SK-N-SH (cell line): ENCODE measurements around the gene OR51D1. TPM values are rescaled to one million over a fixed set of nuclear protein-coding genes. Genes with fewer than 3 reads are reported as not detected.

ENCODE experiments used
- CTCF ChIA-PET: fragments of 300-600, 350-600 bp; formaldehyde crosslinking; extraction: SDS; loops from one replicate; lab custom pipeline; 2021; lab: Yijun Ruan, JAX
- POLR2A ChIA-PET: fragments of 350-600 bp; sonication (Branson Sonifier 250); formaldehyde crosslinking; extraction: SDS; loops from one replicate; lab custom pipeline; 2020; ENCODE audit warnings: antibody characterized with exemption, inconsistent platforms; lab: Yijun Ruan, JAX
- DNase-seq: peaks from one replicate; pipeline ENCODE4 v3.0.0; 2012
- H2AFZ ChIP-seq: fragments of 200-600 bp; sonication (generic); 2 replicates; pipeline ENCODE4 v1.8.1; 2016; ENCODE audit warnings: antibody characterized with exemption, mild to moderate bottlenecking, low read depth
- H3F3A ChIP-seq: fragments of 200-600 bp; sonication (generic); replicated peaks from 2 replicates; pipeline ENCODE3; 2016; ENCODE audit warnings: antibody characterized with exemption, mild to moderate bottlenecking; ENCODE audit not compliant: insufficient read depth
- H3K27ac ChIP-seq, 2 experiments: fragments of 200-500 bp in 1 of 2; fragments of 200-600 bp in 1 of 2; sonication (Bioruptor generic) in 1 of 2; sonication (generic), shearing (Covaris generic) in 1 of 2; 2 replicates each; pipeline versions ENCODE4 v1.5.1 to v1.6.1; 2014 to 2016; ENCODE audit warnings: low read depth in 2 of 2, inconsistent platforms in 1 of 2, low read length in 1 of 2, mild to moderate bottlenecking in 1 of 2, mixed read lengths in 1 of 2
- H3K27me3 ChIP-seq: fragments of 200-600 bp; sonication (generic), shearing (Covaris generic); 2 replicates; pipeline ENCODE4 v1.6.1; 2016; ENCODE audit warnings: mixed run types; ENCODE audit not compliant: insufficient read depth
- H3K36me3 ChIP-seq, 2 experiments: fragments of 200-500 bp in 1 of 2; fragments of 200-600 bp in 1 of 2; sonication (Bioruptor generic) in 1 of 2; sonication (generic) in 1 of 2; replicated peaks in 1 of 2; 2 replicates each; pipeline versions ENCODE3 to v1.5.1; 2014 to 2016; ENCODE audit warnings: low read length in 1 of 2, mild to moderate bottlenecking in 1 of 2; ENCODE audit not compliant: insufficient read depth in 2 of 2, control insufficient read depth in 1 of 2
- H3K4me1 ChIP-seq, 2 experiments: fragments of 200-500 bp in 1 of 2; fragments of 200-600 bp in 1 of 2; sonication (Bioruptor generic) in 1 of 2; sonication (generic), shearing (Covaris generic) in 1 of 2; 2 replicates each; pipeline versions ENCODE4 v1.5.1 to v1.6.1; 2014 to 2016; ENCODE audit warnings: low read depth in 1 of 2, low read length in 1 of 2, mixed run types in 1 of 2; ENCODE audit not compliant: insufficient read depth in 2 of 2, control insufficient read depth in 1 of 2
- H3K4me2 ChIP-seq: fragments of 200-600 bp; sonication (generic), shearing (Covaris generic); 2 replicates; pipeline ENCODE4 v1.6.1; 2017; ENCODE audit warnings: mixed run types
- H3K4me3 ChIP-seq, 2 experiments: fragments of 200-500 bp in 1 of 2; fragments of 200-600 bp in 1 of 2; sonication (Bioruptor generic) in 1 of 2; sonication (generic), shearing (Covaris generic) in 1 of 2; 2 replicates each; pipeline versions ENCODE4 v1.5.1 to v1.8.1; 2014 to 2016; ENCODE audit warnings: low read depth in 2 of 2, inconsistent platforms in 1 of 2, low read length in 1 of 2, mild to moderate bottlenecking in 1 of 2, mixed read lengths in 1 of 2, moderate library complexity in 1 of 2
- H3K79me2 ChIP-seq: fragments of 200-600 bp; sonication (generic); 2 replicates; pipeline ENCODE4 v1.8.1; 2017; ENCODE audit warnings: mild to moderate bottlenecking; ENCODE audit not compliant: insufficient read depth
- H3K9ac ChIP-seq: fragments of 200-600 bp; sonication (generic); 2 replicates; pipeline ENCODE4 v1.6.1; 2017; ENCODE audit warnings: mixed run types
- H3K9me2 ChIP-seq: fragments of 200-600 bp; sonication (generic); 2 replicates; pipeline ENCODE4 v1.6.1; 2017; ENCODE audit warnings: mixed run types
- H3K9me3 ChIP-seq: fragments of 200-600 bp; sonication (generic); 2 replicates; pipeline ENCODE4 v1.6.1; 2017; ENCODE audit warnings: mixed run types, mild to moderate bottlenecking, moderate library complexity
- H4K20me1 ChIP-seq: fragments of 200-600 bp; sonication (generic); 2 replicates; pipeline ENCODE4 v1.6.1; 2017; ENCODE audit warnings: mild to moderate bottlenecking, mixed run types; ENCODE audit not compliant: insufficient read depth
- CHD2 ChIP-seq: fragments of 150-350 bp; IDR thresholded peaks from 2 replicates; pipeline ENCODE4 v1.6.1; 2018; ENCODE audit warnings: low read length; ENCODE audit not compliant: partially characterized antibody
- EZH2phosphoT487 ChIP-seq: fragments of 200-600 bp; sonication (generic); IDR thresholded peaks from 2 replicates; pipeline ENCODE4 v1.6.1; 2017; ENCODE audit warnings: low read depth, mixed run types, mild to moderate bottlenecking, antibody characterized with exemption, moderate library complexity, borderline replicate concordance
- FOXJ3 ChIP-seq: sonication (generic); formaldehyde crosslinking; IDR thresholded peaks from 2 replicates; pipeline ENCODE4 v1.5.1; 2020; ENCODE audit warnings: mild to moderate bottlenecking, missing genetic modification reagents
- FOXM1 ChIP-seq: IDR thresholded peaks from 2 replicates; pipeline ENCODE4 v1.4.0; 2012; ENCODE audit warnings: low read depth, mild to moderate bottlenecking
- IRF3 ChIP-seq: fragments of 150-350 bp; IDR thresholded peaks from 2 replicates; pipeline ENCODE4 v1.6.1; 2016; ENCODE audit warnings: mild to moderate bottlenecking, low read depth, low read length
- MAX ChIP-seq: IDR thresholded peaks from 2 replicates; pipeline ENCODE4 v1.4.0; 2012; ENCODE audit warnings: low read depth
- MXI1 ChIP-seq: IDR thresholded peaks from 2 replicates; pipeline ENCODE4 v1.6.1; 2012; ENCODE audit warnings: mild to moderate bottlenecking, low read depth, low read length, improper control_type of control experiment
- NFIC ChIP-seq: IDR thresholded peaks from 2 replicates; pipeline ENCODE4 v1.4.0; 2012; ENCODE audit warnings: borderline replicate concordance
- PBX3 ChIP-seq: IDR thresholded peaks from 2 replicates; pipeline ENCODE4; 2012
- RFX5 ChIP-seq: IDR thresholded peaks from 2 replicates; pipeline ENCODE4 v1.6.1; 2012; ENCODE audit warnings: mild to moderate bottlenecking, improper control_type of control experiment, low read length
- RXRA ChIP-seq: IDR thresholded peaks from 2 replicates; pipeline ENCODE4 v1.4.0; 2012; ENCODE audit warnings: low read depth, mild to moderate bottlenecking, borderline replicate concordance
- SIN3A ChIP-seq: IDR thresholded peaks from 2 replicates; pipeline ENCODE4 v1.6.1; 2012; ENCODE audit warnings: low read depth, mild to moderate bottlenecking, low read length, moderate library complexity, borderline replicate concordance
- SMC3 ChIP-seq: IDR thresholded peaks from 2 replicates; pipeline ENCODE4 v1.6.1; 2012; ENCODE audit warnings: low read depth, low read length, improper control_type of control experiment
- USF1 ChIP-seq: IDR thresholded peaks from 2 replicates; pipeline ENCODE4 v1.4.0; 2012; ENCODE audit warnings: low read depth, borderline replicate concordance
- ZBTB33 ChIP-seq: IDR thresholded peaks from 2 replicates; pipeline ENCODE4 v1.4.0; 2012; ENCODE audit warnings: low read depth, borderline replicate concordance
- WGBS: methylation state at CpG from one replicate; pipeline ENCODE4 v1.1.6; 2017; ENCODE audit warnings: low lambda C conversion rate; 5-methylcytosine and 5-hydroxymethylcytosine counted together
- polyA plus RNA-seq, 3 experiments: library from polyadenylated mRNA; depleted of rRNA; stranded (reverse); fragments of >200 nt; gene quantifications; 2 replicates each; pipeline ENCODE4 v1.2.3, GENCODE V29; 2012

Gene OR51D1
- polyA plus RNA-seq, 1 of the 3 experiments (the other 2 are of a cell fraction), result not detected

- no peak for DNase-seq
- POLR2A ChIA-PET, result no interaction called here
- H3K27ac ChIP-seq, result no peak overlapping the region
Measured at GRCh38 chr11:4645974-4646373, 8.7 kb downstream of the OR51D1 start.

GRCh38 chr11:4647766-4648165 lies 10.5 kb downstream of the OR51D1 start:
- no peak overlapping the region for H3K4me3 ChIP-seq
- no peaks in the 10 kb centered on the region for H3K79me2 ChIP-seq
- peaks cover 0 to 8% of the 10 kb centered on the region in 2 experiments; a peak in 1 of 4 replicates for H3K4me1 ChIP-seq
- POLR2A ChIA-PET, result no interaction called here
- H3K36me3 ChIP-seq, result no peaks in the 10 kb centered on the region
- H3K9me3 ChIP-seq, result no peaks in the 10 kb centered on the region
- DNase-seq, result peak; percentile 8
- H3K4me2 ChIP-seq, result no peak overlapping the region
- H3K9ac ChIP-seq, result no peak overlapping the region
- CTCF ChIA-PET, result interaction anchor here (0.6 to 6.2 kb wide), 3 partner anchors 11 to 404 kb away, joined by 3 to 31 read pairs (median 4); partner anchors contain the start of gene OR51D1
- H3F3A ChIP-seq, result no peaks in the 10 kb centered on the region
- no peaks in the 10 kb centered on the region for H3K9me2 ChIP-seq
- H2AFZ ChIP-seq, result no peak overlapping the region
- no peak overlapping the region for H3K27ac ChIP-seq
- H4K20me1 ChIP-seq, result no peaks in the 10 kb centered on the region
- H3K27me3 ChIP-seq, result peaks cover 8% of the 10 kb centered on the region; the same call in 1 of the 2 replicates
- 2% methylated on average over 4 of the region's 4 CpGs for WGBS
- TF ChIP-seq FOXJ3 (CRISPR knock-in tag), result no peak
- TF ChIP-seq MAX, result no peak
- TF ChIP-seq IRF3, result no peak
- no peak for TF ChIP-seq NFIC
- no peak for TF ChIP-seq MXI1
- no peak for TF ChIP-seq RXRA
- TF ChIP-seq USF1, result no peak
- no peak for TF ChIP-seq CHD2

More at GRCh38 chr11:4645974-4646373, 8.7 kb downstream of the OR51D1 start:
- Histone ChIP-seq H3K27me3 (peaks cover 4% of the 10 kb centered on the region; the same call in 1 of the 2 replicates), H3K9me3 (no peaks in the 10 kb centered on the region), H3K4me3 (no peak overlapping the region), H3K9me2 (no peaks in the 10 kb centered on the region), H3F3A (no peaks in the 10 kb centered on the region), H3K9ac (no peak overlapping the region), H3K4me2 (no peak overlapping the region), H3K79me2 (no peaks in the 10 kb centered on the region), H4K20me1 (no peaks in the 10 kb centered on the region), H3K4me1 (peaks cover 0 to 8% of the 10 kb centered on the region in 2 experiments; a peak in 1 of 4 replicates), H2AFZ (no peak overlapping the region), H3K36me3 (no peaks in the 10 kb centered on the region)
- TF ChIP-seq FOXM1 (no peak), ZBTB33 (no peak), PBX3 (no peak), EZH2phosphoT487 (no peak), FOXJ3 (CRISPR knock-in tag) (no peak), SIN3A (no peak), RFX5 (no peak), SMC3 (no peak), MXI1 (no peak)
- WGBS, result 0% methylated on average over 1 of the region's 2 CpGs
- CTCF ChIA-PET, result interaction anchor here (1.0 to 6.2 kb wide), 2 partner anchors 9 to 389 kb away, joined by 3 to 31 read pairs; partner anchors contain the start of gene OR51D1
